DOHH2 (cell line): ENCODE results near the gene TMPO.

Experiments used
- H3F3A ChIP-seq: fragments of 200-600 bp; sonication (generic), shearing (Covaris generic); 2 replicates; pipeline ENCODE4 v1.6.0; 2016; ENCODE audit warnings: antibody characterized with exemption, mild to moderate bottlenecking; ENCODE audit not compliant: control insufficient read depth, insufficient read depth
- H3K27ac ChIP-seq: fragments of 200-600 bp; sonication (generic); 2 replicates; pipeline ENCODE4 v1.5.1; 2014; ENCODE audit warnings: low read depth, mild to moderate bottlenecking, low read length, moderate library complexity
- H3K27me3 ChIP-seq: fragments of 200-600 bp; sonication (generic); 2 replicates; pipeline ENCODE4 v1.6.1; 2014; ENCODE audit warnings: mild to moderate bottlenecking, low read length, mixed read lengths; ENCODE audit not compliant: control insufficient read depth
- H3K36me3 ChIP-seq: fragments of 200-600 bp; sonication (generic); 2 replicates; pipeline ENCODE4 v1.6.1; 2014; ENCODE audit warnings: mild to moderate bottlenecking, low read length, moderate library complexity, mixed read lengths; ENCODE audit not compliant: control insufficient read depth
- H3K4me1 ChIP-seq: fragments of 200-600 bp; sonication (generic); 2 replicates; pipeline ENCODE4 v1.6.1; 2014; ENCODE audit warnings: mild to moderate bottlenecking, low read length, mixed read lengths; ENCODE audit not compliant: control insufficient read depth
- H3K4me2 ChIP-seq: fragments of 200-600 bp; sonication (generic); 2 replicates; pipeline ENCODE4 v1.6.0; 2014; ENCODE audit warnings: mild to moderate bottlenecking, low read length, moderate library complexity
- H3K4me3 ChIP-seq: fragments of 200-600 bp; sonication (generic); 2 replicates; pipeline ENCODE4 v1.5.1; 2014; ENCODE audit warnings: mild to moderate bottlenecking, low read length, mixed read lengths
- H3K79me2 ChIP-seq: fragments of 200-600 bp; sonication (generic); 2 replicates; pipeline ENCODE4 v1.6.1; 2014; ENCODE audit warnings: mild to moderate bottlenecking, low read length, mixed read lengths; ENCODE audit not compliant: control insufficient read depth
- H3K9me2 ChIP-seq: fragments of 200-600 bp; sonication (generic); replicated peaks from 2 replicates; pipeline ENCODE4 v1.6.1; 2014; ENCODE audit warnings: mild to moderate bottlenecking, low read length, mixed read lengths; ENCODE audit not compliant: control insufficient read depth
- H3K9me3 ChIP-seq: fragments of 200-600 bp; sonication (generic); 2 replicates; pipeline ENCODE4 v1.6.1; 2014; ENCODE audit warnings: antibody characterized with exemption, low read length, mixed read lengths; ENCODE audit not compliant: control insufficient read depth, insufficient read depth
- H4K20me1 ChIP-seq: fragments of 200-600 bp; sonication (generic); 2 replicates; pipeline ENCODE4 v1.6.0; 2014; ENCODE audit warnings: low read depth, mild to moderate bottlenecking, antibody characterized with exemption, low read length, moderate library complexity; ENCODE audit not compliant: control insufficient read depth, insufficient read depth
- EZH2phosphoT487 ChIP-seq: fragments of 200-600 bp; sonication (generic); IDR thresholded peaks from 2 replicates; pipeline ENCODE4 v1.6.1; 2017; ENCODE audit warnings: borderline replicate concordance, mild to moderate bottlenecking, antibody characterized with exemption, low read length, moderate library complexity, mixed read lengths
- TF ChIP-seq, protein P1 (sequence below): fragments of 200-600 bp; sonication (generic); IDR thresholded peaks from one replicate; pipeline ENCODE4 v1.5.1; 2014; ENCODE audit warnings: antibody characterized with exemption, mild to moderate bottlenecking, low read depth, low read length; ENCODE audit not compliant: poor library complexity, severe bottlenecking

The TMPO gene

DNA sequence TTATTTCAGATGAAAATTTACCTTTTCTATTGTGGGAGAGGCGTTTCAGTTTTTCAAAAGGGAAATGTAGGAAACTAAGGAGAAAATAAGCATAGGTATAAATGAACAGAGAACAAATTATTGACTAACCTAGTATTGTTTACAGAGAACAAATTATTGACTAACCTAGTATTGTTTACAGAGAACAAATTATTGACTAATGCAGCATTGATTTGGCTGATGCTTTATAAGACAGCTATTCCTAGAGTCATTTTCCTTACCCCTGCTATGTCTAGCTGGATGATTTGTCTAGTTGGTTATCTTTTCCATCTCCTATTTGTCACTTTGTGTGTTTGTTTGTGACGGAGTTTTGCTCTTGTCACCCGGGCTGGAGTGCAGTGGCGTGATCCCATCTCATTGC lies 22.6 kb downstream of the TMPO start:
- Histone ChIP-seq H3K27me3 (no peaks in the 10 kb centered on the region), H3K4me1 (no peaks in the 10 kb centered on the region), H3K4me2 (no peak overlapping the region), H3K9me3 (no peaks in the 10 kb centered on the region), H3F3A (peaks cover 20% of the 10 kb centered on the region), H3K27ac (no peak overlapping the region), H3K9me2 (no peaks in the 10 kb centered on the region), H3K36me3 (peaks cover 96% of the 10 kb centered on the region), H4K20me1 (peaks cover 20% of the 10 kb centered on the region; the same call in 1 of the 2 replicates), H3K4me3 (no peak overlapping the region), H3K79me2 (peaks cover 84% of the 10 kb centered on the region)
- TF ChIP-seq, protein P1, sequence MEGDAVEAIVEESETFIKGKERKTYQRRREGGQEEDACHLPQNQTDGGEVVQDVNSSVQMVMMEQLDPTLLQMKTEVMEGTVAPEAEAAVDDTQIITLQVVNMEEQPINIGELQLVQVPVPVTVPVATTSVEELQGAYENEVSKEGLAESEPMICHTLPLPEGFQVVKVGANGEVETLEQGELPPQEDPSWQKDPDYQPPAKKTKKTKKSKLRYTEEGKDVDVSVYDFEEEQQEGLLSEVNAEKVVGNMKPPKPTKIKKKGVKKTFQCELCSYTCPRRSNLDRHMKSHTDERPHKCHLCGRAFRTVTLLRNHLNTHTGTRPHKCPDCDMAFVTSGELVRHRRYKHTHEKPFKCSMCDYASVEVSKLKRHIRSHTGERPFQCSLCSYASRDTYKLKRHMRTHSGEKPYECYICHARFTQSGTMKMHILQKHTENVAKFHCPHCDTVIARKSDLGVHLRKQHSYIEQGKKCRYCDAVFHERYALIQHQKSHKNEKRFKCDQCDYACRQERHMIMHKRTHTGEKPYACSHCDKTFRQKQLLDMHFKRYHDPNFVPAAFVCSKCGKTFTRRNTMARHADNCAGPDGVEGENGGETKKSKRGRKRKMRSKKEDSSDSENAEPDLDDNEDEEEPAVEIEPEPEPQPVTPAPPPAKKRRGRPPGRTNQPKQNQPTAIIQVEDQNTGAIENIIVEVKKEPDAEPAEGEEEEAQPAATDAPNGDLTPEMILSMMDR: no peak

DNA sequence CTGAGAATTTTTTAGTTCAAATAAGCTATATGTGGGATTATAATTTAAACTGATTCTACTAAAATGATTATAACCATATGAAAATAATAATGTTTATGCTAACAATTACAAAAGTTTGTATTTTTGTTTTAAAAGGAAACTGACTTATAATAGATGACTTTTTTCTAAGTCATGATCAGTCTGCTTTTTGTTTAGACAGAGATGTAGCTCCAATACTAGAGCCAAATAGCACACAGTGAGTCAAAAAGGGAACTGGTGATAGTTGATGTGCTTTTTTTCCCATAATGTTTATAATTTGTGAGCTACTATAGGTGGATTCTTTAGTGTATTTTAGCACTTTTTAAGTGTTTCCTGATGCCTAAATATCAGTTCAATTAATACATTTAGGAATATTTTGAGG lies 28.3 kb downstream of the TMPO start:
- Histone ChIP-seq H3K4me2 (no peak overlapping the region), H3K36me3 (peaks cover 94% of the 10 kb centered on the region), H3K27me3 (no peaks in the 10 kb centered on the region), H3K9me2 (no peaks in the 10 kb centered on the region), H3K27ac (no peak overlapping the region), H3K9me3 (no peaks in the 10 kb centered on the region), H3K4me3 (no peak overlapping the region), H4K20me1 (peaks cover 14% of the 10 kb centered on the region; the same call in 1 of the 2 replicates), H3F3A (peaks cover 49% of the 10 kb centered on the region), H3K79me2 (peaks cover 34% of the 10 kb centered on the region), H3K4me1 (no peaks in the 10 kb centered on the region)
- TF ChIP-seq EZH2phosphoT487: no peak
- TF ChIP-seq, protein P1: no peak

DNA sequence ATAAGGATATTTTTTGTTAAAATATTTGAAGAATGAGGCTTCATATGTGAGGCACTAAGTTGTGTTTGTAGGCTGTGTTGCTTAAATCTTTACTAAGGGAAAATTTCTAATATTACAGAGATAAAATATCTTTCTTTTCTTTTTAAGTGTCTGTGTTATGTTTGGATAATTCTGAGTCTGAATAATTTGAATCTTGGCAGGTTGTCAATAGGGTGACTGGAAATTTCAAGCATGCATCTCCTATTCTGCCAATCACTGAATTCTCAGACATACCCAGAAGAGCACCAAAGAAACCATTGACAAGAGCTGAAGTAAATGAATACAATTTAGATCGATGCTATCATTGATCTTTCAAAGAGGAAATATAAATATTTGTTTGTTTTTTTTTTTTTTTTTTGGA lies 29.4 kb downstream of the TMPO start:
- no peak overlapping the region for H3K4me2 ChIP-seq
- H3K4me3 ChIP-seq: no peak overlapping the region
- TF ChIP-seq EZH2phosphoT487: no peak
- TF ChIP-seq, protein P1: no peak
- H3K79me2 ChIP-seq: peaks cover 31% of the 10 kb centered on the region
- no peaks in the 10 kb centered on the region for H3K9me3 ChIP-seq
- peaks cover 51% of the 10 kb centered on the region for H3F3A ChIP-seq
- H3K27ac ChIP-seq: no peak overlapping the region
- no peaks in the 10 kb centered on the region for H3K27me3 ChIP-seq
- H3K4me1 ChIP-seq: no peaks in the 10 kb centered on the region
- H3K9me2 ChIP-seq: no peaks in the 10 kb centered on the region
- peaks cover 14% of the 10 kb centered on the region; the same call in 1 of the 2 replicates for H4K20me1 ChIP-seq
- H3K36me3 ChIP-seq: peaks cover 96% of the 10 kb centered on the region
